Midbrain (tissue), 1 donor: ENCODE measurements around the gene SIRPA.
A peak's percentile ranks its signal among the peaks of the same experiment; 100 is the strongest.

Experiments used
- DNase-seq: peaks from one replicate; lab custom pipeline; 2025; lab: John Stamatoyannopoulos, UW

SIRPA gene

DNA sequence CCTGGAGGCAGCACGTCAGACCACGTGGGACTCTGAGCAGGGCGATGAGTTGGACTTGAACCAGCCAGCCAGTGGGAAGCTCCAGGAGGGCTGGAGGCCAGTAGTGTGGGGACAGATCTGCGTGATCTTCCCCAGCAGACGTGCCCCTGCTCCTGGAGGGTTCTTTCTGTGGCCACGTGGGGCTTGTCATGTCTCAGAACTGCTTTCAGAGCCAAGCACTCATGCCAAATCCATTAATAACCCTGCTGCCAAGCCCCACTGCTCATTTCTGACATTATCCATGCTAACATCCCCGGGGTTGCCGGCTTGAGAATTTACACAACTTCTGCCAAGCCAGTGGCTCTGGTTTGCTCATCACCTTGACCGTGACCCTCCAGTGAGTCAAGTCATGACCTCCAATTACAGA lies 38.3 kb downstream of the SIRPA start:
- no peak for DNase-seq

DNA sequence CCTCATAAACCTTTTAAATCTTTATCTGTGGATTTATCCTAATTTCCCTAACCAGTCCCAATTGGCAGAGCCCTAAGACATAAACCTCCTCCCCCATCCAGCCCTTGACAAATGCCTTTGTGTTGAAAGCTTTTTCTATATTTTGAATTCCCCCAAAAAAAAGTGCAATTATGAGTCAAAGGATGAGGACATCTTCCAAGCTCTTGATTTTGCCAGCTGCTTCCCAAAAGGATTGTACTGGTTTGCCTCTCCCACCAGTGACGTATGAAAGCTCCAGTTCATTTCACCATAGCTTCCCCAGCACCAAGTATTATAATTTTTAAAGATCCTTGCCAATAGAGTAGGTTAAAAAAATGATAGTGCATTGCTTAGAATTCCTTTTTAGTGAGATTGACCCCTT lies 38.9 kb downstream of the SIRPA start:
- no peak for DNase-seq

DNA sequence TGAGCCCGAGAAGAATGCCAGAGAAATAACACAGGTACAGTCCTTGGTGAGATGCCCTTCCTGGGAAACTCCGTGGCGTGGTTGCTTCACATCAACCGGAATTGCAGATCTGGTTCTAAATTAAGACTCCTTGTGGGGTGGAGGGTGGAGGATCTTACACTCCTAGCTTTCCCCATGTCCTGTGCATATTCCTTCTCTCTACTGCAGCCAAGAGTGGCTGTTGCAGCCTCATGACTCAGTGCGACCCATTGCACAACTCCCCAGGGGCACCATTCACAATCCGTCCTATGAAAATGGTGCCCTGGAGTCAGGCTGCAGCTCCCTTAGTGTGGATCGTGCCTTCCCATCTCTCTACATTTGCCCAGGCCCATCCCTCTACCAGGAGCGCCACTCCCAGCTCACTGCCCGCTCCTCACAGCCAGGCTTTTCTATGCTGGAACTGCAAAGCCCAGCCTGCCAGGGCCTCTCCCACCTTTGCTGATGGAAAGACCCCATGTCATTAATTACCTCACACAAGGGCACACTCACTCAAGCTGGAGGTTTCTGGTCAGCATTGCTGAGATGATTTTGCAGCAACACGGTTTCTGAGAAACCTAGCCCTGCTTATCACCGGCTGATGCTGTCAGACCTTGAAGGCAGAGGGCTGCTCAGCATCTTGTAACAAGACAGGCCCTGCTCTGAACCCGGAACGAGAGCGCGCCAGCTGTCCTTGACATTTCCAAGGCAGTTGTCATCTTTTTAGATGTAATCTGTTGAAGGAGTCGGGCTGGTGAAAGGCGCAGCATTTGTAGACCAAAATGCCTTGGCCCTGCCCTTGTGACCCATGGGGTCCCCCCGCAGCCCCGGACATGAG lies 39.7 kb downstream of the SIRPA start:
- DNase-seq, result no peak

- peak; percentile 88 for DNase-seq
These were observed 40.6 kb downstream of the SIRPA start for GRCh38 chr20:1935696-1936366.

GRCh38 chr20:1937316-1937976 lies 42.2 kb downstream of the SIRPA start:
- DNase-seq, result no peak

GRCh38 chr20:1938464-1939269 lies 43.5 kb downstream of the SIRPA start:
- DNase-seq, result no peak

- no peak for DNase-seq
These were observed 44.0 kb downstream of the SIRPA start for GRCh38 chr20:1939270-1939595.

GRCh38 chr20:1940581-1940980 lies 45.4 kb downstream of the SIRPA start:
- no peak for DNase-seq

- no peak for DNase-seq
These were observed 46.0 kb downstream of the SIRPA start for GRCh38 chr20:1941226-1941625.

GRCh38 chr20:1942061-1942460 lies 46.9 kb downstream of the SIRPA start:
- DNase-seq, result no peak

GRCh38 chr20:1942486-1943274 lies 47.5 kb downstream of the SIRPA start:
- no peak for DNase-seq

GRCh38 chr20:1943275-1944002 lies 48.2 kb downstream of the SIRPA start:
- DNase-seq, result no peak

DNA sequence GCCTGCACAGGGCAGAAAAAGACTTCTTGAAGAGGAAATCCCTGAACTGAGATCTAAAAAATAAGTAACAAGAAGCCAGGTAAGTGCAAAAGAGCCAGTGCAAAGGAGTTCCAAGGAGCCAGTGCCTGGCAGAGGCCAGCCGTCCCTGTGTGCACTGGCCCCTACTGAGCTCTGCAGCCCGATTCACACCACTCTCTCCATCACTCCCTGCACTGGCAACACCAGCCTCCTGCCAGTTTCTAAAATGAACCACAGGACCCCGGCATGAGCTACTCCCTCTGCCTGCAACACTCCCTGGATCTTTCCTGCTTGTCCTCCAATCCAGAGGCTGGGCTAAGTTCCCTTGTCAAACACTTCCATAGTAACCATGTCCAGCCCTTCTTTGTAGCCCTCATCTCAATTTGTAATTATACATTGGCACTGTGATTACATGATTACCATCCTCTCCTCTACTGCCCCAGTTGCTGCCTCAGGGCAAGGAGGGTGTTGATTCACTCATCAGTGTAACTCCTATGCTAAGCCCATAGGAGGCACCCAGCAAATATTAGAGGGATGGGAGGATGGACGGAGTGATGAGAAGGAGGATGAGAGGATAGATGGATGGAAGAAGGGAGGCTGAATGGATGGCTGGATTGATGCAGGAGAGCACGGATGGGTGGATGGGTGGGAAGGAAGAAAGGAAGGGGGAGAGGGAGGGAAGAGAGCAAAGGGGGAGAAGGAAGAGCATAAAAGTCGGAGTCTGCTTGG lies 49.3 kb downstream of the SIRPA start:
- no peak for DNase-seq

GRCh38 chr20:1945134-1945618 lies 50.0 kb downstream of the SIRPA start:
- DNase-seq, result peak; percentile 65

DNA sequence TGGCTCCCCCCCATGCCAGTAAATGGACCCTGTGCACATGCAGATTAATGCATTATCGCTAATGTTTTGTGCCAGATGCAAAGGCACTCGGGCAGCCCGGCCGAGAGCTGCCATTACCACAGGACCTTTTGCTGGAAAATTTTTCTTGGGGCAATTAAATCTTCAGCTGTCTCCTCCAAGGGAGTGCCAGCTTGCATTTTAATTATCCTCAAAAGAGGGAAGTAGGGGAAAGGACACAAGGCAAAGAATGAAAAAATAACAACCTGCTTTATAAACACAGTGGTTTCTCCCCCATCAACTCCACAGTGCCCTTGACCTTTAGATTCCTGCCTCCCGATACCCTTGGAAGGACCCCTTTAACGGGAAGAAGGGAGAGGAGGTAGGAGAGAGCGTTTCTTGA lies 50.5 kb downstream of the SIRPA start:
- DNase-seq, result no peak

GRCh38 chr20:1946442-1946761 lies 51.2 kb downstream of the SIRPA start:
- DNase-seq, result no peak

- no peak for DNase-seq
These were observed 51.7 kb downstream of the SIRPA start for GRCh38 chr20:1946762-1947534.

GRCh38 chr20:1947535-1947846 lies 52.3 kb downstream of the SIRPA start:
- DNase-seq, result no peak

- DNase-seq, result peak; percentile 47
These were observed 54.3 kb downstream of the SIRPA start for GRCh38 chr20:1949347-1950100.
